H1 (cell line): ENCODE measurements around the gene HS3ST3B1. TPM values are rescaled to one million over a fixed set of nuclear protein-coding genes. Genes with fewer than 3 reads are reported as not detected.

Source experiments
- CTCF ChIA-PET: fragments of 300-600 bp; sonication (Branson Sonifier 250); formaldehyde crosslinking; loops from one replicate; lab custom pipeline; 2021; ENCODE audit not compliant: partially characterized antibody; lab: Charles Lee
- POLR2A ChIA-PET: fragments of 300-600 bp; sonication (Branson Sonifier 250); formaldehyde crosslinking; loops from one replicate; lab custom pipeline; 2021; ENCODE audit warnings: inconsistent platforms; ENCODE audit not compliant: partially characterized antibody; lab: Charles Lee
- DNase-seq, 2 experiments: peaks; one replicate each; pipeline versions ENCODE4 v3.0.0 to v3.0.0-alpha.2; 2010 to 2022; ENCODE audit warnings: low spot score in 2 of 2, low read depth in 1 of 2, mixed read lengths in 1 of 2
- FAIRE-seq: peaks from 2 replicates; lab custom pipeline; 2011; peaks lifted over from hg19 to GRCh38; lab: Jason Lieb, UNC
- H2AFZ ChIP-seq: 2 replicates; pipeline ENCODE4 v1.8.1; 2012; ENCODE audit warnings: low read length, inconsistent platforms
- H2AK5ac ChIP-seq: 2 replicates; pipeline ENCODE4 v1.6.1; 2013; ENCODE audit warnings: low read depth, low read length
- H2BK120ac ChIP-seq: replicated peaks from 2 replicates; pipeline ENCODE3; 2013; ENCODE audit warnings: low read depth, low read length, inconsistent platforms
- H2BK12ac ChIP-seq: 2 replicates; pipeline ENCODE4 v1.6.1; 2013; ENCODE audit warnings: low read depth, low read length
- H2BK15ac ChIP-seq: 2 replicates; pipeline ENCODE4 v1.6.1; 2013; ENCODE audit warnings: low read length
- H2BK20ac ChIP-seq: 2 replicates; pipeline ENCODE4 v1.6.1; 2013; ENCODE audit warnings: low read length
- H2BK5ac ChIP-seq: 2 replicates; pipeline ENCODE4 v1.6.1; 2013; ENCODE audit warnings: low read depth, low read length
- H3K14ac ChIP-seq: 2 replicates; pipeline ENCODE4 v1.6.1; 2013; ENCODE audit warnings: inconsistent platforms; ENCODE audit not compliant: insufficient read length
- H3K18ac ChIP-seq: 2 replicates; pipeline ENCODE4 v1.6.1; 2013; ENCODE audit warnings: low read length; ENCODE audit errors: extremely low read depth
- H3K23ac ChIP-seq: 2 replicates; pipeline ENCODE4 v1.6.1; 2013; ENCODE audit warnings: inconsistent platforms; ENCODE audit not compliant: insufficient read length
- H3K23me2 ChIP-seq: 2 replicates; pipeline ENCODE4 v1.6.1; 2013; ENCODE audit warnings: low read depth, low read length
- H3K27ac ChIP-seq: 2 replicates; pipeline ENCODE4 v1.6.1; 2011; ENCODE audit warnings: low read depth, low read length, inconsistent platforms
- H3K27me3 ChIP-seq, 4 experiments: replicated peaks in 1 of 4; 1 replicate in 1 of 4; 2 replicates in 3 of 4; pipeline versions ENCODE4 v1.6.1 to v1.8.1; 2011 to 2013; ENCODE audit warnings: low read length in 3 of 4, mild to moderate bottlenecking in 3 of 4, inconsistent platforms in 2 of 4, mixed read lengths in 2 of 4, moderate library complexity in 1 of 4; ENCODE audit not compliant: control insufficient read depth in 3 of 4, insufficient read depth in 3 of 4; ENCODE audit errors: extremely low read depth in 1 of 4
- H3K36me3 ChIP-seq, 4 experiments: 2 replicates each; pipeline versions ENCODE4 v1.6.1 to v1.8.1; 2011 to 2013; ENCODE audit warnings: mild to moderate bottlenecking in 4 of 4, low read length in 3 of 4, moderate library complexity in 2 of 4, control low read depth in 1 of 4, inconsistent platforms in 1 of 4; ENCODE audit not compliant: insufficient read depth in 4 of 4, control insufficient read depth in 2 of 4
- H3K4ac ChIP-seq: replicated peaks from 2 replicates; pipeline ENCODE3; 2013; ENCODE audit warnings: low read length, low read depth, mixed read lengths, inconsistent platforms; ENCODE audit not compliant: insufficient read length
- H3K4me1 ChIP-seq, 4 experiments: replicated peaks in 1 of 4; 1 replicate in 1 of 4; 2 replicates in 3 of 4; pipeline versions ENCODE4 v1.6.1 to v1.8.1; 2011 to 2013; ENCODE audit warnings: low read length in 3 of 4, inconsistent platforms in 2 of 4, mixed read lengths in 1 of 4; ENCODE audit not compliant: insufficient read depth in 4 of 4, control insufficient read depth in 3 of 4
- H3K4me2 ChIP-seq, 2 experiments: 2 replicates each; pipeline versions ENCODE4 v1.6.1 to v1.8.1; 2011 to 2013; ENCODE audit warnings: low read depth in 2 of 2, low read length in 2 of 2, control low read depth in 1 of 2, inconsistent platforms in 1 of 2, mild to moderate bottlenecking in 1 of 2; ENCODE audit not compliant: insufficient read depth in 1 of 2
- H3K4me3 ChIP-seq, 4 experiments: fragments of 200-600, 300-600 bp in 1 of 4; sonication (generic), shearing (Covaris generic), sonication (Bioruptor Twin) in 1 of 4; 2 replicates each; pipeline versions ENCODE4 v1.5.1 to v1.8.1; 2011 to 2016; ENCODE audit warnings: low read length in 4 of 4, low read depth in 3 of 4, control low read depth in 2 of 4, inconsistent platforms in 2 of 4, mild to moderate bottlenecking in 2 of 4, mixed read lengths in 1 of 4, moderate library complexity in 1 of 4; ENCODE audit not compliant: insufficient read depth in 2 of 4; ENCODE audit errors: extremely low read depth in 1 of 4
- H3K56ac ChIP-seq: replicated peaks from 2 replicates; pipeline ENCODE3; 2013; ENCODE audit warnings: low read depth, mild to moderate bottlenecking, mixed read lengths, low read length, inconsistent platforms; ENCODE audit not compliant: insufficient read length
- H3K79me1 ChIP-seq: 2 replicates; pipeline ENCODE4 v1.6.1; 2013; ENCODE audit warnings: low read depth, low read length, control low read depth
- H3K79me2 ChIP-seq, 2 experiments: 2 replicates each; pipeline versions ENCODE4 v1.6.1 to v1.8.1; 2012 to 2013; ENCODE audit warnings: low read length in 2 of 2, mild to moderate bottlenecking in 2 of 2, inconsistent platforms in 1 of 2; ENCODE audit not compliant: insufficient read depth in 2 of 2, control insufficient read depth in 1 of 2
- H3K9ac ChIP-seq, 4 experiments: replicated peaks in 1 of 4; 1 replicate in 1 of 4; 2 replicates in 3 of 4; pipeline versions ENCODE4 v1.6.1 to v1.8.1; 2011 to 2013; ENCODE audit warnings: low read depth in 3 of 4, low read length in 3 of 4, control low read depth in 2 of 4, mild to moderate bottlenecking in 2 of 4, moderate library complexity in 2 of 4, inconsistent platforms in 1 of 4; ENCODE audit errors: extremely low read depth in 1 of 4
- H3K9me3 ChIP-seq, 2 experiments: 2 replicates each; pipeline versions ENCODE4 v1.6.1 to v1.8.1; 2012 to 2013; ENCODE audit warnings: mild to moderate bottlenecking in 2 of 2, moderate library complexity in 2 of 2, control low read depth in 1 of 2, inconsistent platforms in 1 of 2, low read depth in 1 of 2, low read length in 1 of 2, mixed read lengths in 1 of 2; ENCODE audit not compliant: insufficient read depth in 2 of 2
- H4K20me1 ChIP-seq, 2 experiments: replicated peaks in 1 of 2; 2 replicates each; pipeline versions ENCODE3 to v1.8.1; 2011 to 2013; ENCODE audit warnings: inconsistent platforms in 2 of 2, low read length in 2 of 2, mild to moderate bottlenecking in 1 of 2; ENCODE audit not compliant: insufficient read depth in 2 of 2, control insufficient read depth in 1 of 2
- H4K5ac ChIP-seq: 2 replicates; pipeline ENCODE4 v1.6.1; 2013; ENCODE audit warnings: low read length, low read depth, mixed read lengths, inconsistent platforms; ENCODE audit not compliant: insufficient read length
- H4K8ac ChIP-seq: 2 replicates; pipeline ENCODE4 v1.8.0; 2013; ENCODE audit warnings: mild to moderate bottlenecking, moderate library complexity, low read length, inconsistent platforms; ENCODE audit not compliant: insufficient read depth; ENCODE audit errors: extremely low read depth
- H4K91ac ChIP-seq: replicated peaks from 2 replicates; pipeline ENCODE3; 2013; ENCODE audit warnings: low read length, mixed read lengths, inconsistent platforms; ENCODE audit not compliant: insufficient read length
- E2F6 ChIP-seq: IDR thresholded peaks from 2 replicates; pipeline ENCODE4 v1.6.1; 2012; ENCODE audit warnings: inconsistent platforms
- ZNF274 ChIP-seq: IDR thresholded peaks from 2 replicates; pipeline ENCODE4 v1.7.0; 2012; ENCODE audit warnings: low read length, borderline replicate concordance; ENCODE audit errors: extremely low read depth
- polyA plus RNA-seq, 7 experiments: library from polyadenylated mRNA; depleted of rRNA in 3 of 7; stranded (reverse) in 5 of 7; unstranded in 2 of 7; fragments of >200 nt in 5 of 7; fragments of 200-250 nt in 2 of 7; gene quantifications; 1 replicate in 5 of 7; 2 replicates in 1 of 7; 4 replicates in 1 of 7; pipeline versions ENCODE4 v1.2.1 to v1.2.3, GENCODE V29; 2011 to 2013; ENCODE audit warnings: missing spikeins in 2 of 7, mixed read lengths in 2 of 7
- total RNA-seq: library from RNA; stranded (reverse); fragmentation: NEBNext Ultra II Directional; extraction: Animal tissue kit (Norgen Biotek cat#: 25700); gene quantifications from 2 replicates; pipeline ENCODE4 v1.2.1, GENCODE V29; 2021

The HS3ST3B1 gene
- total and polyA plus RNA-seq, 2 of the 8 experiments (the other 6 are each of a cell fraction or from before 2014, with no cell fraction given): 4.7 to 14.4 TPM

- H3K9me3 ChIP-seq: 0 out of 4 replicates have a peak, but pooled peaks cover 0 to 2% of the 10 kb centered on the region in 2 experiments
- no peaks in the 10 kb centered on the region for H3K27me3 ChIP-seq
- H3K4me2 ChIP-seq: peak overlapping the region; percentile 30 to 38; a peak in 2 of 4 replicates
- H3K4me3 ChIP-seq: no peak overlapping the region
- no peak overlapping the region for H3K56ac ChIP-seq
- H4K91ac ChIP-seq: peak overlapping the region; percentile 92
- no peak overlapping the region for H3K14ac ChIP-seq
- peaks cover 0 to 19% (median 13%) of the 10 kb centered on the region in 4 experiments; a peak in 5 of 7 replicates for H3K4me1 ChIP-seq
- H3K23me2 ChIP-seq: no peaks in the 10 kb centered on the region
- H3K36me3 ChIP-seq: no peaks in the 10 kb centered on the region; a peak in 1 of 8 replicates
- no peak overlapping the region; the same call in 1 of the 2 replicates for H4K8ac ChIP-seq
- H2BK12ac ChIP-seq: no peak overlapping the region
- H3K9ac ChIP-seq: no peak overlapping the region
- peak overlapping the region; percentile 94 for H2BK120ac ChIP-seq
- peak overlapping the region; percentile 62; the same call in 1 of the 2 replicates for H2BK20ac ChIP-seq
- CTCF ChIA-PET: interaction anchor here (1.1 kb wide), 1 partner anchor 19 kb away, joined by 3 read pairs; no protein-coding TSS in a partner anchor
- H3K4ac ChIP-seq: peak overlapping the region; percentile 69
- no peak overlapping the region for H2AFZ ChIP-seq
- H3K27ac ChIP-seq: peak overlapping the region; percentile 31; the same call in 1 of the 2 replicates
- peak overlapping the region; percentile 96; the same call in 1 of the 2 replicates for H2BK5ac ChIP-seq
- POLR2A ChIA-PET: interaction anchor here (1.1 kb wide), 2 partner anchors 23 to 39 kb away, joined by 3 read pairs; no protein-coding TSS in a partner anchor
- H3K79me1 ChIP-seq: no peaks in the 10 kb centered on the region
- TF ChIP-seq E2F6 (0 out of 2 replicates have a peak, but pooled peaks have one; percentile 22), ZNF274 (no peak)
- peak overlapping the region; percentile 97 for H3K18ac ChIP-seq
- H2AK5ac ChIP-seq: no peak overlapping the region
- no peaks in the 10 kb centered on the region for H3K79me2 ChIP-seq
- DNase-seq (no peak), FAIRE-seq (no peak)
- no peak overlapping the region for H4K5ac ChIP-seq
- no peak overlapping the region for H3K23ac ChIP-seq
- H4K20me1 ChIP-seq: no peaks in the 10 kb centered on the region
- no peak overlapping the region for H2BK15ac ChIP-seq
These were observed 54.7 kb downstream of the HS3ST3B1 start for GRCh38 chr17:14355556-14355955.
